ENCODE data around the gene NCAM1.

DNA sequence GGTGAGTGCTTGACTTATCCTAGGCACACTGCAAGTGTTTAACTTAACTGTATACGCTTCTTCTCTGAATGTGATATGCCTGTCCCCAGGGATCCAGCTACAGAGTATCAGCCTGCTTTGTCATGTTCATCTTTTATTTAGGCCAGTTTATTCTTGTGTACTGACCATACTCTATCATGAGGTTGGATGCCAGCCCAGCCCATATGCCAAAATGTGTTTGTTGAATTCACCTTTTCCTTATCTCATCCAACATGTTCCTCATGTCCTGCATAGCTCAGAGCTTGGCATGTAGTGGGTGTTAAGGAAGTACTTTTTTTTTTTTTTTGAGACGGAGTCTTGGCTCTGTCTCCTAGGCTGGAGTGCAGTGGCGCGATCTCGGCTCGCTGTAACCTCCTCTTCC, 116.2 kb downstream of the NCAM1 start:
- TF ChIP-seq CTCF (IDR thresholded peaks at IDR 0.05; ENCODE audit: extremely low read depth in 1 of 2, insufficient read depth in 1 of 2, low read depth in 1 of 2, low read length in 2 of 2) (no peak), POLR2AphosphoS5 (IDR thresholded peaks at IDR 0.05; ENCODE audit: insufficient read depth, low read depth, low read length) (no peak)

All from endothelial cell of umbilical vein (primary cell).